ENCODE data around the gene PEX11G. TPM values are rescaled to one million over a fixed set of nuclear protein-coding genes. Genes with fewer than 3 reads are reported as not detected.

PEX11G gene
- total RNA-seq, 1 donor from 2014 or later = 2.6 TPM

GRCh38 chr19:7528192-7528519 lies 39.3 kb upstream of the PEX11G start:
- no peak overlapping the region for H3K27ac Mint-ChIP-seq (ENCODE audit: unreplicated experiment)
- no peak for DNase-seq (ENCODE audit: low spot score)
- H3K9me3 Mint-ChIP-seq (ENCODE audit: low read depth) = no peaks in the 10 kb centered on the region
- H3K4me3 Mint-ChIP-seq (ENCODE audit: unreplicated experiment) = no peak overlapping the region
- H3K4me1 Mint-ChIP-seq (ENCODE audit: low read depth) = peaks cover 13% of the 10 kb centered on the region
- H3K27me3 Mint-ChIP-seq (ENCODE audit: low read depth) = no peaks in the 10 kb centered on the region
- H3K36me3 Mint-ChIP-seq (ENCODE audit: low read depth) = peaks cover 9% of the 10 kb centered on the region
- TF ChIP-seq CTCF (IDR thresholded peaks at IDR 0.05) = no peak

GRCh38 chr19:7527516-7528191 lies 38.8 kb upstream of the PEX11G start:
- no peak for DNase-seq (ENCODE audit: low spot score)
- H3K27me3 Mint-ChIP-seq (ENCODE audit: low read depth) = no peaks in the 10 kb centered on the region
- no peak overlapping the region for H3K27ac Mint-ChIP-seq (ENCODE audit: unreplicated experiment)
- H3K36me3 Mint-ChIP-seq (ENCODE audit: low read depth) = peaks cover 9% of the 10 kb centered on the region
- peaks cover 8% of the 10 kb centered on the region for H3K4me1 Mint-ChIP-seq (ENCODE audit: low read depth)
- no peak for TF ChIP-seq CTCF (IDR thresholded peaks at IDR 0.05)
- no peaks in the 10 kb centered on the region for H3K9me3 Mint-ChIP-seq (ENCODE audit: low read depth)
- no peak overlapping the region for H3K4me3 Mint-ChIP-seq (ENCODE audit: unreplicated experiment)

- Mint-ChIP-seq H3K4me3 (ENCODE audit: unreplicated experiment) (no peak overlapping the region), H3K9me3 (ENCODE audit: low read depth) (no peaks in the 10 kb centered on the region), H3K36me3 (ENCODE audit: low read depth) (peaks cover 8% of the 10 kb centered on the region), H3K4me1 (ENCODE audit: low read depth) (peaks cover 12% of the 10 kb centered on the region), H3K27me3 (ENCODE audit: low read depth) (no peaks in the 10 kb centered on the region), H3K27ac (ENCODE audit: unreplicated experiment) (no peak overlapping the region)
- DNase-seq (ENCODE audit: low spot score) = no peak
- no peak for TF ChIP-seq CTCF (IDR thresholded peaks at IDR 0.05)
Measured at GRCh38 chr19:7526059-7526929, 37.5 kb upstream of the PEX11G start.

- H3K27ac Mint-ChIP-seq (ENCODE audit: unreplicated experiment) = no peak overlapping the region
- no peaks in the 10 kb centered on the region for H3K9me3 Mint-ChIP-seq (ENCODE audit: low read depth)
- H3K4me3 Mint-ChIP-seq (ENCODE audit: unreplicated experiment) = no peak overlapping the region
- H3K4me1 Mint-ChIP-seq (ENCODE audit: low read depth) = peaks cover 12% of the 10 kb centered on the region
- no peaks in the 10 kb centered on the region for H3K27me3 Mint-ChIP-seq (ENCODE audit: low read depth)
- DNase-seq (ENCODE audit: low spot score) = no peak
- peaks cover 4% of the 10 kb centered on the region for H3K36me3 Mint-ChIP-seq (ENCODE audit: low read depth)
- no peak for TF ChIP-seq CTCF (IDR thresholded peaks at IDR 0.05)
Measured at GRCh38 chr19:7524992-7525739, 36.3 kb upstream of the PEX11G start.

- no peak for TF ChIP-seq CTCF (IDR thresholded peaks at IDR 0.05)
- H3K27me3 Mint-ChIP-seq (ENCODE audit: low read depth) = no peaks in the 10 kb centered on the region
- H3K36me3 Mint-ChIP-seq (ENCODE audit: low read depth) = peaks cover 4% of the 10 kb centered on the region
- no peak overlapping the region for H3K4me3 Mint-ChIP-seq (ENCODE audit: unreplicated experiment)
- H3K4me1 Mint-ChIP-seq (ENCODE audit: low read depth) = peaks cover 12% of the 10 kb centered on the region
- DNase-seq (ENCODE audit: low spot score) = no peak
- H3K27ac Mint-ChIP-seq (ENCODE audit: unreplicated experiment) = no peak overlapping the region
- no peaks in the 10 kb centered on the region for H3K9me3 Mint-ChIP-seq (ENCODE audit: low read depth)
Measured at GRCh38 chr19:7524523-7524922, 35.7 kb upstream of the PEX11G start.

Measured in chondrocyte (in vitro differentiated cells).